ENCODE data around the gene RAB22A.

- TF ChIP-seq POLR2A (IDR thresholded peaks at IDR 0.05) (no peak), CTCF (IDR thresholded peaks at IDR 0.05) (no peak)
Observed at GRCh38 chr20:58402827-58403226, 93.3 kb downstream of the RAB22A start.
